HepG2 (cell line): ENCODE results near the gene PPM1M. TPM values are rescaled to one million over a fixed set of nuclear protein-coding genes. Genes with fewer than 3 reads are reported as not detected.

Source experiments
- ARID3A ChIP-seq: IDR thresholded peaks from 2 replicates; pipeline ENCODE4 v1.6.1; 2012; ENCODE audit warnings: low read depth, low read length, improper control_type of control experiment
- ATF4 ChIP-seq, 2 experiments: fragments of 450-650 bp in 1 of 2; sonication (generic) in 1 of 2; formaldehyde crosslinking; IDR thresholded peaks; 2 replicates each; pipeline versions ENCODE4 v1.5.0 to v1.8.0; 2020 to 2022; ENCODE audit warnings: mild to moderate bottlenecking in 1 of 2, missing genetic modification reagents in 1 of 2
- CCDC6 ChIP-seq: sonication (generic); formaldehyde crosslinking; IDR thresholded peaks from 2 replicates; pipeline ENCODE4 v1.8.1; 2022; ENCODE audit warnings: mild to moderate bottlenecking, missing genetic modification reagents, moderate library complexity
- CEBPG ChIP-seq: IDR thresholded peaks from 2 replicates; pipeline ENCODE4 v1.6.1; 2016
- CSRNP1 ChIP-seq: sonication (generic); formaldehyde crosslinking; IDR thresholded peaks from 2 replicates; pipeline ENCODE4 v1.8.1; 2023; ENCODE audit warnings: mild to moderate bottlenecking, missing genetic modification reagents
- FOXA1 ChIP-seq, 2 experiments: fragments of 450-650 bp in 1 of 2; sonication (generic) in 1 of 2; formaldehyde crosslinking in 1 of 2; IDR thresholded peaks; 2 replicates each; pipeline versions ENCODE4 v1.4.0 to v1.6.1; 2016 to 2020; ENCODE audit warnings: missing genetic modification reagents in 1 of 2
- KMT2B ChIP-seq: IDR thresholded peaks from 2 replicates; pipeline ENCODE4 v1.6.1; 2016; ENCODE audit warnings: missing genetic modification reagents, missing compliant biosample characterization
- RBAK ChIP-seq: sonication (generic); formaldehyde crosslinking; IDR thresholded peaks from 2 replicates; pipeline ENCODE4 v1.5.1; 2020; ENCODE audit warnings: mild to moderate bottlenecking, missing genetic modification reagents
- THAP11 ChIP-seq: IDR thresholded peaks from 2 replicates; pipeline ENCODE4 v1.6.1; 2016; ENCODE audit warnings: missing biosample characterization, missing genetic modification reagents
- ZNF687 ChIP-seq: sonication (generic); formaldehyde crosslinking; IDR thresholded peaks from 2 replicates; pipeline ENCODE4 v1.5.1; 2020; ENCODE audit warnings: mild to moderate bottlenecking, missing genetic modification reagents, moderate library complexity
- ZNF777 ChIP-seq: sonication (generic); formaldehyde crosslinking; IDR thresholded peaks from 2 replicates; pipeline ENCODE4 v1.4.0; 2020; ENCODE audit warnings: missing genetic modification reagents
- ZNF780A ChIP-seq: sonication (generic); formaldehyde crosslinking; IDR thresholded peaks from 2 replicates; pipeline ENCODE4 v1.8.0; 2022; ENCODE audit warnings: mild to moderate bottlenecking, missing genetic modification reagents, moderate library complexity
- polyA plus RNA-seq, 8 experiments: library from polyadenylated mRNA; depleted of rRNA in 3 of 8; stranded (reverse) in 7 of 8; unstranded in 1 of 8; fragments of >200 nt; fragmentation: Illumina TruSeq in 4 of 8; extraction: Trizol in 4 of 8; gene quantifications; 2 replicates each; pipeline versions ENCODE4 v1.2.1 to v1.2.3, GENCODE V29; 2011 to 2016; ENCODE audit warnings: low read depth in 4 of 8, missing spikeins in 1 of 8, mixed read lengths in 1 of 8; ENCODE audit not compliant: insufficient read depth in 1 of 8
- total RNA-seq, 5 experiments: library from RNA; depleted of rRNA; stranded (reverse); fragments of >200 nt; fragmentation: Illumina TruSeq; extraction: Trizol; gene quantifications; 2 replicates each; pipeline ENCODE4 v1.2.3, GENCODE V29; 2016; ENCODE audit warnings: low read depth in 1 of 5
- TF ChIP-seq, protein P1 (sequence below): sonication (generic); formaldehyde crosslinking; IDR thresholded peaks from 2 replicates; pipeline ENCODE4 v1.9.0; 2022; ENCODE audit warnings: missing genetic modification reagents, mild to moderate bottlenecking, borderline replicate concordance
- TF ChIP-seq, protein P2 (sequence below): sonication (generic); formaldehyde crosslinking; conservative IDR thresholded peaks from 2 replicates; pipeline ENCODE4 v1.8.0; 2022; ENCODE audit warnings: mild to moderate bottlenecking, moderate library complexity, missing genetic modification reagents

The PPM1M gene
- total and polyA plus RNA-seq, 2 of the 13 experiments (the other 11 are each of a cell fraction or from before 2014, with no cell fraction given): 2.5 to 5.9 TPM

GRCh38 chr3:52240059-52240885, 5.3 kb upstream of the PPM1M start (continued):
- no peak for TF ChIP-seq ZNF777 (CRISPR knock-in tag)
- no peak for TF ChIP-seq FOXA1 (IDR thresholded peaks at IDR 0.05)
- 0 out of 2 replicates have a peak, but pooled peaks have one; percentile 5 for TF ChIP-seq FOXA1 (CRISPR knock-in tag; IDR thresholded peaks at IDR 0.05)
- TF ChIP-seq CSRNP1 (CRISPR knock-in tag): no peak
- TF ChIP-seq ZNF687 (CRISPR knock-in tag): peak; percentile 24; the same call in 1 of the 2 replicates
- TF ChIP-seq CCDC6 (CRISPR knock-in tag): no peak
- TF ChIP-seq, protein P1, sequence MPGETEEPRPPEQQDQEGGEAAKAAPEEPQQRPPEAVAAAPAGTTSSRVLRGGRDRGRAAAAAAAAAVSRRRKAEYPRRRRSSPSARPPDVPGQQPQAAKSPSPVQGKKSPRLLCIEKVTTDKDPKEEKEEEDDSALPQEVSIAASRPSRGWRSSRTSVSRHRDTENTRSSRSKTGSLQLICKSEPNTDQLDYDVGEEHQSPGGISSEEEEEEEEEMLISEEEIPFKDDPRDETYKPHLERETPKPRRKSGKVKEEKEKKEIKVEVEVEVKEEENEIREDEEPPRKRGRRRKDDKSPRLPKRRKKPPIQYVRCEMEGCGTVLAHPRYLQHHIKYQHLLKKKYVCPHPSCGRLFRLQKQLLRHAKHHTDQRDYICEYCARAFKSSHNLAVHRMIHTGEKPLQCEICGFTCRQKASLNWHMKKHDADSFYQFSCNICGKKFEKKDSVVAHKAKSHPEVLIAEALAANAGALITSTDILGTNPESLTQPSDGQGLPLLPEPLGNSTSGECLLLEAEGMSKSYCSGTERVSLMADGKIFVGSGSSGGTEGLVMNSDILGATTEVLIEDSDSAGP (CRISPR knock-in tag): peak; percentile 15; the same call in 1 of the 2 replicates
- TF ChIP-seq RBAK (CRISPR knock-in tag): 0 out of 2 replicates have a peak, but pooled peaks have one; percentile 21
- peak; percentile 79 for TF ChIP-seq CEBPG
- peak in 1 of 2 experiments; percentile 95; a peak in 2 of 4 replicates for TF ChIP-seq ATF4 (CRISPR knock-in tag; IDR thresholded peaks at IDR 0.05)
- TF ChIP-seq, protein P2, sequence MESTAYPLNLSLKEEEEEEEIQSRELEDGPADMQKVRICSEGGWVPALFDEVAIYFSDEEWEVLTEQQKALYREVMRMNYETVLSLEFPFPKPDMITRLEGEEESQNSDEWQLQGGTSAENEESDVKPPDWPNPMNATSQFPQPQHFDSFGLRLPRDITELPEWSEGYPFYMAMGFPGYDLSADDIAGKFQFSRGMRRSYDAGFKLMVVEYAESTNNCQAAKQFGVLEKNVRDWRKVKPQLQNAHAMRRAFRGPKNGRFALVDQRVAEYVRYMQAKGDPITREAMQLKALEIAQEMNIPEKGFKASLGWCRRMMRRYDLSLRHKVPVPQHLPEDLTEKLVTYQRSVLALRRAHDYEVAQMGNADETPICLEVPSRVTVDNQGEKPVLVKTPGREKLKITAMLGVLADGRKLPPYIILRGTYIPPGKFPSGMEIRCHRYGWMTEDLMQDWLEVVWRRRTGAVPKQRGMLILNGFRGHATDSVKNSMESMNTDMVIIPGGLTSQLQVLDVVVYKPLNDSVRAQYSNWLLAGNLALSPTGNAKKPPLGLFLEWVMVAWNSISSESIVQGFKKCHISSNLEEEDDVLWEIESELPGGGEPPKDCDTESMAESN (CRISPR knock-in tag): peak; percentile 50; the same call in 1 of the 2 replicates
- no peak for TF ChIP-seq ARID3A
- TF ChIP-seq THAP11 (CRISPR knock-in tag): peak; percentile 54
- TF ChIP-seq KMT2B (CRISPR knock-in tag): 0 out of 2 replicates have a peak, but pooled peaks have one; percentile 33
- TF ChIP-seq ZNF780A: peak; percentile 48; the same call in 1 of the 2 replicates
